Measurements from ENCODE around the gene TKT.

The TKT gene

DNA sequence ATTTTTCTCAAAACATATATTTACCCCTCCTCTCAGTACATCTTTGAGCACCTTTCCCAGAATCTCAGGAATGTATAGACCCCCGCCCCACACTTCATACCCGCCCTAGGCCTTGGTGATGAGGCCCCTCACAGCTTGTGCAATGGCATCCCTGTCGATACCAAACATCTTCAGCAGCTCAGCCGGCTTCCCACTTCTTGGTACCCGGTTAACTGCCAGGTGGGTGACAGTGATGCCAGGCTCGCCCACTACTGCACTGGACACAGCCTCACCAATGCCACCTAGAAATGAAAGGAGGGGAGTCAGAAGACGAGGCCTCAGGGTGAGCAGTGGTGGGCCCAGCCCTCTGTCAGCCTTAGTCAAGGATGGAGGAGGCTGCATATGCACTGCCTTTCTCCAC lies 30.2 kb downstream of the TKT start:
- Histone ChIP-seq H3K36me3 (ENCODE audit: control insufficient read depth in 1 of 2, insufficient read depth in 2 of 2, low read length in 2 of 2) (peaks cover 82% of the 10 kb centered on the region in 2 experiments), H2BK120ac (ENCODE audit: insufficient read depth, low read length, poor library complexity) (no peak overlapping the region), H2AK5ac (ENCODE audit: low read length) (no peak overlapping the region), H3K79me2 (ENCODE audit: control insufficient read depth, insufficient read depth, low read length, poor library complexity) (no peaks in the 10 kb centered on the region), H3K27ac (ENCODE audit: low read depth, low read length) (no peak overlapping the region), H2AFZ (ENCODE audit: insufficient read depth, low read length, poor library complexity) (no peak overlapping the region), H4K91ac (ENCODE audit: low read depth, low read length) (no peak overlapping the region), H3K9ac (ENCODE audit: low read length) (no peak overlapping the region), H3K23ac (ENCODE audit: low read length) (no peak overlapping the region), H3K27me3 (ENCODE audit: insufficient read depth, low read length) (no peaks in the 10 kb centered on the region), H3K4me1 (ENCODE audit: control insufficient read depth in 1 of 2, insufficient read depth in 2 of 2, low read length in 2 of 2) (no peaks in the 10 kb centered on the region), H4K12ac (ENCODE audit: low read depth, low read length) (no peak overlapping the region), H3K79me1 (ENCODE audit: low read length) (no peaks in the 10 kb centered on the region), H4K8ac (ENCODE audit: low read depth, low read length) (no peak overlapping the region), H3K4me3 (ENCODE audit: low read depth, low read length) (no peak overlapping the region), H2BK5ac (ENCODE audit: low read depth, low read length, poor library complexity) (no peak overlapping the region), H2BK12ac (ENCODE audit: low read length) (no peak overlapping the region), H3K14ac (ENCODE audit: low read length) (no peak overlapping the region), H3K4me2 (ENCODE audit: low read length) (no peak overlapping the region), H3K18ac (ENCODE audit: low read length) (no peak overlapping the region), H3K4ac (ENCODE audit: low read depth, low read length) (no peak overlapping the region), H3K9me3 (ENCODE audit: insufficient read depth, low read depth, low read length) (peaks cover 1% of the 10 kb centered on the region)
- WGBS (ENCODE audit: extremely low coverage, insufficient coverage, insufficient read length), result no CpG with 5 or more reads among the region's 7 CpGs
- no peak for DNase-seq

GRCh38 chr3:53225181-53225580 lies 30.6 kb downstream of the TKT start:
- Histone ChIP-seq H3K4me3 (ENCODE audit: low read depth, low read length) (no peak overlapping the region), H3K23ac (ENCODE audit: low read length) (no peak overlapping the region), H3K9me3 (ENCODE audit: insufficient read depth, low read depth, low read length) (peaks cover 1% of the 10 kb centered on the region), H3K18ac (ENCODE audit: low read length) (no peak overlapping the region), H3K4ac (ENCODE audit: low read depth, low read length) (no peak overlapping the region), H3K79me2 (ENCODE audit: control insufficient read depth, insufficient read depth, low read length, poor library complexity) (no peaks in the 10 kb centered on the region), H3K27ac (ENCODE audit: low read depth, low read length) (no peak overlapping the region), H2BK5ac (ENCODE audit: low read depth, low read length, poor library complexity) (no peak overlapping the region), H2BK12ac (ENCODE audit: low read length) (no peak overlapping the region), H3K14ac (ENCODE audit: low read length) (no peak overlapping the region), H3K36me3 (ENCODE audit: control insufficient read depth in 1 of 2, insufficient read depth in 2 of 2, low read length in 2 of 2) (peaks cover 77 to 78% of the 10 kb centered on the region in 2 experiments), H4K12ac (ENCODE audit: low read depth, low read length) (no peak overlapping the region), H3K27me3 (ENCODE audit: insufficient read depth, low read length) (no peaks in the 10 kb centered on the region), H3K4me2 (ENCODE audit: low read length) (no peak overlapping the region), H3K79me1 (ENCODE audit: low read length) (no peaks in the 10 kb centered on the region), H2AK5ac (ENCODE audit: low read length) (no peak overlapping the region), H2BK120ac (ENCODE audit: insufficient read depth, low read length, poor library complexity) (no peak overlapping the region), H4K8ac (ENCODE audit: low read depth, low read length) (no peak overlapping the region), H2AFZ (ENCODE audit: insufficient read depth, low read length, poor library complexity) (no peak overlapping the region), H4K91ac (ENCODE audit: low read depth, low read length) (no peak overlapping the region), H3K4me1 (ENCODE audit: control insufficient read depth in 1 of 2, insufficient read depth in 2 of 2, low read length in 2 of 2) (no peaks in the 10 kb centered on the region), H3K9ac (ENCODE audit: low read length) (no peak overlapping the region)
- no peak for DNase-seq
- WGBS (ENCODE audit: extremely low coverage, insufficient coverage, insufficient read length), result no CpG with 5 or more reads among the region's 6 CpGs

DNA sequence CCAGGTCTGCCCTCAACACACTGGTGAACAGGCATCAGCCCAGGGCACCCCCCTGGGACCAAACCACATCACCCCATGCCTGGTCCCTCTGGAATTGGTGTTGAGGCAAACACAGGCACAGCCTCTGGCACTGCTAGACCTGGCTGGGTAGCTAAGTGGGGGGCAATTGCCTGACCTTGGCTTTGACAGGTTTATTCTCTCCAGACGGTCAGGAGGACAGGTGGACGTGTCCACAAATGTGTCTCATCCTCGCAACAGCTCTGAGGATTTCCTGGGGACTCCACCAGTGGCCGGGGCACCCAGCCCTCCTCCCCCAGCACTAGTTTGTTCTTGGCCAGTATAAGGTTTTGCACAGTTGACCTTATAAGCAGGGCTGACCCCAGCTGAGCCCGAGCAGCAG lies 31.3 kb downstream of the TKT start:
- Histone ChIP-seq H2BK120ac (ENCODE audit: insufficient read depth, low read length, poor library complexity) (no peak overlapping the region), H4K91ac (ENCODE audit: low read depth, low read length) (no peak overlapping the region), H3K4me1 (ENCODE audit: control insufficient read depth in 1 of 2, insufficient read depth in 2 of 2, low read length in 2 of 2) (no peaks in the 10 kb centered on the region), H3K79me1 (ENCODE audit: low read length) (no peaks in the 10 kb centered on the region), H3K9ac (ENCODE audit: low read length) (no peak overlapping the region), H2AK5ac (ENCODE audit: low read length) (no peak overlapping the region), H2BK5ac (ENCODE audit: low read depth, low read length, poor library complexity) (no peak overlapping the region), H3K27ac (ENCODE audit: low read depth, low read length) (no peak overlapping the region), H3K79me2 (ENCODE audit: control insufficient read depth, insufficient read depth, low read length, poor library complexity) (no peaks in the 10 kb centered on the region), H3K4me3 (ENCODE audit: low read depth, low read length) (no peak overlapping the region), H2AFZ (ENCODE audit: insufficient read depth, low read length, poor library complexity) (no peak overlapping the region), H3K23ac (ENCODE audit: low read length) (no peak overlapping the region), H3K4ac (ENCODE audit: low read depth, low read length) (no peak overlapping the region), H3K27me3 (ENCODE audit: insufficient read depth, low read length) (no peaks in the 10 kb centered on the region), H2BK12ac (ENCODE audit: low read length) (no peak overlapping the region), H3K18ac (ENCODE audit: low read length) (no peak overlapping the region), H4K12ac (ENCODE audit: low read depth, low read length) (no peak overlapping the region), H3K14ac (ENCODE audit: low read length) (no peak overlapping the region), H3K4me2 (ENCODE audit: low read length) (no peak overlapping the region), H3K36me3 (ENCODE audit: control insufficient read depth in 1 of 2, insufficient read depth in 2 of 2, low read length in 2 of 2) (peaks cover 71% of the 10 kb centered on the region in 2 experiments), H4K8ac (ENCODE audit: low read depth, low read length) (no peak overlapping the region), H3K9me3 (ENCODE audit: insufficient read depth, low read depth, low read length) (peaks cover 1% of the 10 kb centered on the region)
- no CpG with 5 or more reads among the region's 5 CpGs for WGBS (ENCODE audit: extremely low coverage, insufficient coverage, insufficient read length)
- no peak for DNase-seq

- no peaks in the 10 kb centered on the region for H3K4me1 ChIP-seq (ENCODE audit: control insufficient read depth in 1 of 2, insufficient read depth in 2 of 2, low read length in 2 of 2)
Measured at GRCh38 chr3:53224026-53224425, 31.8 kb downstream of the TKT start.

More at GRCh38 chr3:53224026-53224425, 31.8 kb downstream of the TKT start:
- Histone ChIP-seq H3K36me3 (ENCODE audit: control insufficient read depth in 1 of 2, insufficient read depth in 2 of 2, low read length in 2 of 2) (peaks cover 66% of the 10 kb centered on the region in 2 experiments), H3K9me3 (ENCODE audit: insufficient read depth, low read depth, low read length) (peaks cover 1% of the 10 kb centered on the region), H4K8ac (ENCODE audit: low read depth, low read length) (no peak overlapping the region), H3K9ac (ENCODE audit: low read length) (no peak overlapping the region), H2BK120ac (ENCODE audit: insufficient read depth, low read length, poor library complexity) (no peak overlapping the region), H3K4me3 (ENCODE audit: low read depth, low read length) (no peak overlapping the region), H3K79me1 (ENCODE audit: low read length) (no peaks in the 10 kb centered on the region), H3K18ac (ENCODE audit: low read length) (no peak overlapping the region), H3K27me3 (ENCODE audit: insufficient read depth, low read length) (no peaks in the 10 kb centered on the region), H3K79me2 (ENCODE audit: control insufficient read depth, insufficient read depth, low read length, poor library complexity) (no peaks in the 10 kb centered on the region), H2BK5ac (ENCODE audit: low read depth, low read length, poor library complexity) (no peak overlapping the region), H3K4ac (ENCODE audit: low read depth, low read length) (no peak overlapping the region), H3K4me2 (ENCODE audit: low read length) (no peak overlapping the region), H3K14ac (ENCODE audit: low read length) (no peak overlapping the region), H3K23ac (ENCODE audit: low read length) (no peak overlapping the region), H3K27ac (ENCODE audit: low read depth, low read length) (no peak overlapping the region), H2AFZ (ENCODE audit: insufficient read depth, low read length, poor library complexity) (no peak overlapping the region), H2AK5ac (ENCODE audit: low read length) (no peak overlapping the region), H2BK12ac (ENCODE audit: low read length) (no peak overlapping the region), H4K91ac (ENCODE audit: low read depth, low read length) (no peak overlapping the region), H4K12ac (ENCODE audit: low read depth, low read length) (no peak overlapping the region)
- WGBS (ENCODE audit: extremely low coverage, insufficient coverage, insufficient read length), result no CpG with 5 or more reads among the region's 5 CpGs
- no peak for DNase-seq

All from trophoblast cell (in vitro differentiated cells and primary cell).